K562 treated with DMSO at 1 percent for 48 hours (cell line): Measurements from ENCODE around the gene OR52I2. TPM values are rescaled to one million over a fixed set of nuclear protein-coding genes. Genes with fewer than 3 reads are reported as not detected.

Source experiments
- total RNA-seq: library from RNA; unstranded; fragments of 300-600 nt; gene quantifications from 2 replicates; pipeline ENCODE4 v1.2.3, GENCODE V29; 2022; ENCODE audit warnings: low replicate concordance; ENCODE audit errors: extremely low read depth

Gene OR52I2
- not detected in 2 replicates for total RNA-seq

GRCh38 chr11:4581443-4581842, at the start of gene OR52I2:
Gene OR52I2 (plus strand): TSS chr11:4581743.

GRCh38 chr11:4544891-4545290, 36.7 kb upstream of the OR52I2 start, which contains the start of gene OR52M1:
Gene OR52M1 (plus strand): TSS chr11:4545191. CDS start chr11:4545191, 0 bp downstream.

GRCh38 chr11:4593739-4594138, 12.2 kb downstream of the OR52I2 start, which contains the start of gene OR52I1:
Gene OR52I1 (plus strand): TSS chr11:4594039. CDS start chr11:4594039, 0 bp downstream.

GRCh38 chr11:4607781-4608666, 26.5 kb downstream of the OR52I2 start, which contains the start of gene TRIM68:
Gene TRIM68 (minus strand): TSS chr11:4608231. CDS start chr11:4605504, 2,727 bp downstream.

GRCh38 chr11:4636962-4637661, 55.6 kb downstream of the OR52I2 start, which contains the start of gene OR51D1:
Gene OR51D1 (plus strand): TSS chr11:4637477. CDS start chr11:4639791, 2,314 bp downstream.

Other genes starting within 250 kb of the OR52I2 start
- not detected in 2 replicates for gene OR52B4, start 213.4 kb upstream of the OR52I2 start, total RNA-seq
- gene TRIM21, start 188.0 kb upstream of the OR52I2 start, total RNA-seq, result not detected in 2 replicates
- not detected in 2 replicates for gene OR52K2, start 132.4 kb upstream of the OR52I2 start, total RNA-seq
- not detected in 2 replicates for gene OR52K1, start 99.1 kb upstream of the OR52I2 start, total RNA-seq
- not detected in 2 replicates for gene OR52M1, start 36.6 kb upstream of the OR52I2 start, total RNA-seq
- not detected in 2 replicates for gene OR52I1, start 12.3 kb downstream of the OR52I2 start, total RNA-seq
- not detected in 2 replicates for gene TRIM68, start 26.5 kb downstream of the OR52I2 start, total RNA-seq
- not detected in 2 replicates for gene OR51D1, start 55.7 kb downstream of the OR52I2 start, total RNA-seq
- not detected in 2 replicates for gene OR51E1, start 62.2 kb downstream of the OR52I2 start, total RNA-seq
- not detected in 2 replicates for gene OR51E2, start 116.1 kb downstream of the OR52I2 start, total RNA-seq
- not detected in 2 replicates for gene MMP26, start 123.0 kb downstream of the OR52I2 start, total RNA-seq
- gene OR51F1, start 188.2 kb downstream of the OR52I2 start, total RNA-seq, result not detected in 2 replicates
- gene OR52R1, start 222.6 kb downstream of the OR52I2 start, total RNA-seq, result not detected in 2 replicates
- gene OR51F2, start 239.6 kb downstream of the OR52I2 start, total RNA-seq, result not detected in 2 replicates